Endothelial cell of umbilical vein (primary cell): Measurements from ENCODE around the gene ANKRD44. TPM values are rescaled to one million over a fixed set of nuclear protein-coding genes. Genes with fewer than 3 reads are reported as not detected.

Experiments
- BruUV-seq: library from RNA; stranded (reverse); fragments of 400-500 nt; replicated peaks from 2 replicates; lab custom pipeline; 2021; lab: Mats Ljungman, UMichigan
- CTCF ChIA-PET: fragments of 300-600, 350-600 bp; sonication (Branson Sonifier 250); formaldehyde crosslinking; loops from one replicate; lab custom pipeline; 2021; ENCODE audit warnings: antibody characterized with exemption, inconsistent platforms; lab: Charles Lee
- POLR2A ChIA-PET: fragments of 300-600, 350-600 bp; sonication (Branson Sonifier 250); formaldehyde crosslinking; loops from one replicate; lab custom pipeline; 2021; ENCODE audit warnings: antibody characterized with exemption, inconsistent platforms; lab: Charles Lee
- DNase-seq: peaks from one replicate; pipeline ENCODE4 v3.0.0-alpha.2; 2011; ENCODE audit warnings: low read depth, low spot score
- FAIRE-seq: peaks from 2 replicates; lab custom pipeline; 2011; peaks lifted over from hg19 to GRCh38; lab: Jason Lieb, UNC
- H2AFZ ChIP-seq: 2 replicates; pipeline ENCODE4 v1.6.0; 2012; ENCODE audit warnings: low read depth, low read length, control low read depth, inconsistent platforms
- H3K27ac ChIP-seq: 2 replicates; pipeline ENCODE4 v1.5.1; 2011; ENCODE audit warnings: low read depth, mild to moderate bottlenecking, control low read depth, low read length, moderate library complexity; ENCODE audit not compliant: insufficient read depth
- H3K27me3 ChIP-seq, 2 experiments: 2 replicates each; pipeline versions ENCODE4 v1.6.0 to v1.6.1; 2011; ENCODE audit warnings: low read length in 2 of 2, mixed read lengths in 1 of 2; ENCODE audit not compliant: control insufficient read depth in 2 of 2, insufficient read depth in 2 of 2
- H3K36me3 ChIP-seq, 2 experiments: 2 replicates in 1 of 2; 3 replicates in 1 of 2; pipeline ENCODE4 v1.5.1; 2011; ENCODE audit warnings: low read length in 2 of 2, mild to moderate bottlenecking in 1 of 2, moderate library complexity in 1 of 2; ENCODE audit not compliant: control insufficient read depth in 2 of 2, insufficient read depth in 2 of 2; ENCODE audit errors: extremely low read depth in 1 of 2
- H3K4me1 ChIP-seq: 3 replicates; pipeline ENCODE4 v1.5.1; 2011; ENCODE audit warnings: mild to moderate bottlenecking, low read length; ENCODE audit not compliant: control insufficient read depth, insufficient read depth; ENCODE audit errors: extremely low read depth
- H3K4me2 ChIP-seq: 2 replicates; pipeline ENCODE4 v1.6.1; 2011; ENCODE audit warnings: low read length, control low read depth, mixed read lengths; ENCODE audit not compliant: insufficient read depth
- H3K4me3 ChIP-seq, 3 experiments: fragments of 200-600 bp in 1 of 3; sonication (generic), shearing (Covaris generic) in 1 of 3; replicated peaks in 1 of 3; 2 replicates each; pipeline ENCODE4 v1.5.1; 2011 to 2016; ENCODE audit warnings: control low read depth in 3 of 3, low read length in 3 of 3, mild to moderate bottlenecking in 2 of 3, inconsistent platforms in 1 of 3, low read depth in 1 of 3, moderate library complexity in 1 of 3; ENCODE audit not compliant: insufficient read depth in 1 of 3
- H3K79me2 ChIP-seq: 2 replicates; pipeline ENCODE4 v1.6.0; 2012; ENCODE audit warnings: low read length, inconsistent platforms; ENCODE audit not compliant: control insufficient read depth, insufficient read depth
- H3K9ac ChIP-seq: replicated peaks from 2 replicates; pipeline ENCODE3; 2011; ENCODE audit warnings: low read length, control low read depth; ENCODE audit not compliant: insufficient read depth; ENCODE audit errors: extremely low read depth
- H3K9me1 ChIP-seq: replicated peaks from 3 replicates; pipeline ENCODE4 v1.6.0; 2011; ENCODE audit warnings: mild to moderate bottlenecking, low read length; ENCODE audit not compliant: control insufficient read depth, insufficient read depth; ENCODE audit errors: extremely low read depth
- H3K9me3 ChIP-seq: replicated peaks from 2 replicates; pipeline ENCODE4 v1.5.1; 2012; ENCODE audit warnings: low read length, inconsistent platforms; ENCODE audit not compliant: control insufficient read depth, insufficient read depth
- H4K20me1 ChIP-seq: replicated peaks from 2 replicates; pipeline ENCODE3; 2011; ENCODE audit warnings: mild to moderate bottlenecking, low read length; ENCODE audit not compliant: control insufficient read depth, insufficient read depth; ENCODE audit errors: extremely low read depth
- EZH2 ChIP-seq: IDR thresholded peaks from 2 replicates; pipeline ENCODE4 v1.6.1; 2012; ENCODE audit warnings: borderline replicate concordance, low read depth, mild to moderate bottlenecking, moderate library complexity, low read length, inconsistent platforms; ENCODE audit not compliant: severe bottlenecking
- FOS ChIP-seq: IDR thresholded peaks from 2 replicates; pipeline ENCODE4 v1.6.1; 2011; ENCODE audit warnings: mild to moderate bottlenecking, low read length, moderate library complexity, borderline replicate concordance; ENCODE audit not compliant: insufficient read depth
- GATA2 ChIP-seq: IDR thresholded peaks from 2 replicates; pipeline ENCODE4 v1.7.0; 2011; ENCODE audit warnings: low read depth, mild to moderate bottlenecking, moderate library complexity, mixed read lengths, low read length; ENCODE audit not compliant: insufficient read length, insufficient read depth
- JUN ChIP-seq: IDR thresholded peaks from 2 replicates; pipeline ENCODE4 v1.6.1; 2011; ENCODE audit warnings: borderline replicate concordance, low read depth; ENCODE audit not compliant: insufficient read length, insufficient read depth
- MYC ChIP-seq: IDR thresholded peaks from one replicate; pipeline ENCODE4 v1.6.1; 2011; ENCODE audit warnings: mild to moderate bottlenecking, low read depth, low read length
- POLR2A ChIP-seq: IDR thresholded peaks from 2 replicates; pipeline ENCODE4 v1.6.1; 2012; ENCODE audit warnings: low read depth, mild to moderate bottlenecking, control low read depth, low read length
- POLR2AphosphoS5 ChIP-seq: IDR thresholded peaks from 2 replicates; pipeline ENCODE4 v1.6.1; 2012; ENCODE audit warnings: low read depth, mild to moderate bottlenecking, control low read depth, low read length, moderate library complexity; ENCODE audit not compliant: insufficient read depth
- dilution Hi-C: fragments of 300-500 bp; cut with MboI; formaldehyde crosslinking; loops from one replicate; pipeline ENCODE4 v1.15.0; 2019; ENCODE audit warnings: low sequenced_read_pairs; ENCODE audit not compliant: extremely low pct_ligation_motif_present
- intact Hi-C: fragments of 100-400 bp; cut with micrococcal nuclease; formaldehyde crosslinking; loops from one replicate; pipeline ENCODE4 v1.10.0; 2022
- polyA plus RNA-seq, 4 experiments: library from polyadenylated mRNA; depleted of rRNA in 3 of 4; stranded (reverse) in 3 of 4; unstranded in 1 of 4; fragments of >200 nt; gene quantifications; 2 replicates each; pipeline versions ENCODE4 v1.2.1 to v1.2.3, GENCODE V29; 2011 to 2012; ENCODE audit warnings: missing spikeins in 1 of 4
- total RNA-seq: library from RNA; stranded (reverse); gene quantifications from 2 replicates; pipeline ENCODE4 v1.2.3, GENCODE V29; 2021
- TF ChIP-seq, protein P1 (sequence below), 2 donors: IDR thresholded peaks; 1 replicate in 1 of 2; 2 replicates in 1 of 2; pipeline ENCODE4 v1.5.1; 2011; ENCODE audit warnings: low read length in 2 of 2, mild to moderate bottlenecking in 2 of 2, moderate library complexity in 2 of 2, control low read depth in 1 of 2, inconsistent platforms in 1 of 2, low read depth in 1 of 2; ENCODE audit not compliant: insufficient read depth in 1 of 2; ENCODE audit errors: extremely low read depth in 1 of 2
- TF ChIP-seq, protein P2 (sequence below): IDR thresholded peaks from 2 replicates; pipeline ENCODE4 v1.6.1; 2011; ENCODE audit not compliant: insufficient read depth, insufficient read length

Gene ANKRD44
- total and polyA plus RNA-seq, 2 donors (not counting 3 experiments of a cell fraction or from before 2014, with no cell fraction given), result 3.4 to 6.1 TPM

GRCh38 chr2:197163712-197164140 lies 146.9 kb downstream of the ANKRD44 start:
- TF ChIP-seq MYC (no peak), POLR2AphosphoS5 (no peak), EZH2 (no peak), GATA2 (no peak), JUN (no peak), POLR2A (no peak), FOS (no peak)
- TF ChIP-seq, protein P1, sequence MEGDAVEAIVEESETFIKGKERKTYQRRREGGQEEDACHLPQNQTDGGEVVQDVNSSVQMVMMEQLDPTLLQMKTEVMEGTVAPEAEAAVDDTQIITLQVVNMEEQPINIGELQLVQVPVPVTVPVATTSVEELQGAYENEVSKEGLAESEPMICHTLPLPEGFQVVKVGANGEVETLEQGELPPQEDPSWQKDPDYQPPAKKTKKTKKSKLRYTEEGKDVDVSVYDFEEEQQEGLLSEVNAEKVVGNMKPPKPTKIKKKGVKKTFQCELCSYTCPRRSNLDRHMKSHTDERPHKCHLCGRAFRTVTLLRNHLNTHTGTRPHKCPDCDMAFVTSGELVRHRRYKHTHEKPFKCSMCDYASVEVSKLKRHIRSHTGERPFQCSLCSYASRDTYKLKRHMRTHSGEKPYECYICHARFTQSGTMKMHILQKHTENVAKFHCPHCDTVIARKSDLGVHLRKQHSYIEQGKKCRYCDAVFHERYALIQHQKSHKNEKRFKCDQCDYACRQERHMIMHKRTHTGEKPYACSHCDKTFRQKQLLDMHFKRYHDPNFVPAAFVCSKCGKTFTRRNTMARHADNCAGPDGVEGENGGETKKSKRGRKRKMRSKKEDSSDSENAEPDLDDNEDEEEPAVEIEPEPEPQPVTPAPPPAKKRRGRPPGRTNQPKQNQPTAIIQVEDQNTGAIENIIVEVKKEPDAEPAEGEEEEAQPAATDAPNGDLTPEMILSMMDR (IDR thresholded peaks at IDR 0.05; ENCODE audit: extremely low read depth in 1 of 2, insufficient read depth in 1 of 2, low read depth in 1 of 2, low read length in 2 of 2), result no peak
- TF ChIP-seq, protein P2, sequence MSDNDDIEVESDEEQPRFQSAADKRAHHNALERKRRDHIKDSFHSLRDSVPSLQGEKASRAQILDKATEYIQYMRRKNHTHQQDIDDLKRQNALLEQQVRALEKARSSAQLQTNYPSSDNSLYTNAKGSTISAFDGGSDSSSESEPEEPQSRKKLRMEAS, result no peak

More at GRCh38 chr2:197163712-197164140, 146.9 kb downstream of the ANKRD44 start:
- intact Hi-C loops (no loop called here), dilution Hi-C loops (no loop called here)
- H3K4me2 ChIP-seq, result no peak overlapping the region
- peak overlapping the region; percentile 52 for H2AFZ ChIP-seq
- peaks cover 38% of the 10 kb centered on the region for H3K4me1 ChIP-seq
- no peaks in the 10 kb centered on the region for H4K20me1 ChIP-seq
- BruUV-seq, result no TSS peak
- no peaks in the 10 kb centered on the region for H3K79me2 ChIP-seq
- H3K9me3 ChIP-seq, result no peaks in the 10 kb centered on the region
- FAIRE-seq (no peak), DNase-seq (no peak)
- ChIA-PET POLR2A (no interaction called here), CTCF (interaction anchor here (1.5 kb wide), 1 partner anchor 30 kb away, joined by 3 read pairs; no protein-coding TSS in a partner anchor)
- H3K4me3 ChIP-seq, result no peak overlapping the region
- H3K36me3 ChIP-seq, result no peaks in the 10 kb centered on the region
- H3K27me3 ChIP-seq, result no peaks in the 10 kb centered on the region
- no peak overlapping the region for H3K27ac ChIP-seq
- no peaks in the 10 kb centered on the region for H3K9me1 ChIP-seq
- no peak overlapping the region for H3K9ac ChIP-seq
